Panc1 (cell line): ENCODE results near the gene USP24. TPM values are rescaled to one million over a fixed set of nuclear protein-coding genes. Genes with fewer than 3 reads are reported as not detected.
"Not testable (repeated sequence)": the region's sequence is repeated elsewhere in the genome, so short reads cannot be mapped to it uniquely, and the experiment has no call there.

Experiments used
- ATAC-seq: fragments of 200-7000 bp; cut with Tn5 transposase; 2 replicates; pipeline ENCODE4 v1.9.1; 2020; ENCODE audit warnings: mild to moderate bottlenecking, moderate library complexity
- BruUV-seq: library from RNA; stranded (reverse); fragments of 400-500 nt; replicated peaks from 2 replicates; lab custom pipeline; 2021; lab: Mats Ljungman, UMichigan
- CTCF ChIA-PET: fragments of 300-600 bp; sonication (Branson Sonifier 250); formaldehyde crosslinking; loops from one replicate; lab custom pipeline; 2022; ENCODE audit warnings: antibody characterized with exemption; lab: Charles Lee
- POLR2A ChIA-PET: fragments of 300-600 bp; sonication (Branson Sonifier 250); formaldehyde crosslinking; loops from one replicate; lab custom pipeline; 2022; ENCODE audit warnings: antibody characterized with exemption; lab: Charles Lee
- DNase-seq: peaks from one replicate; pipeline ENCODE4 v3.0.0-alpha.2; 2010; ENCODE audit warnings: low read depth, low spot score
- H3K27ac ChIP-seq: 2 replicates; pipeline ENCODE4 v1.5.1; 2011; ENCODE audit warnings: mild to moderate bottlenecking, low read length, inconsistent platforms
- H3K27me3 ChIP-seq: fragments of 200-500 bp; sonication (Bioruptor generic); 2 replicates; pipeline ENCODE4 v1.6.0; 2014; ENCODE audit warnings: low read length, inconsistent platforms; ENCODE audit not compliant: control insufficient read depth, insufficient read depth
- H3K36me3 ChIP-seq: fragments of 200-500 bp; sonication (Bioruptor generic); 2 replicates; pipeline ENCODE4 v1.5.1; 2014; ENCODE audit warnings: inconsistent platforms, mild to moderate bottlenecking, low read length, moderate library complexity; ENCODE audit not compliant: control insufficient read depth, insufficient read depth
- H3K4me1 ChIP-seq: 2 replicates; pipeline ENCODE4 v1.5.1; 2011; ENCODE audit warnings: inconsistent platforms, mild to moderate bottlenecking, low read length, moderate library complexity; ENCODE audit not compliant: control insufficient read depth, insufficient read depth
- H3K4me3 ChIP-seq, 2 experiments: 2 replicates each; pipeline ENCODE4 v1.5.1; 2011 to 2012; ENCODE audit warnings: low read depth in 2 of 2, low read length in 2 of 2, mild to moderate bottlenecking in 2 of 2, inconsistent platforms in 1 of 2, moderate library complexity in 1 of 2
- H3K9me3 ChIP-seq: fragments of 200-500 bp; sonication (Bioruptor generic); 2 replicates; pipeline ENCODE4 v1.5.1; 2014; ENCODE audit warnings: low read depth, mild to moderate bottlenecking, inconsistent platforms, low read length, moderate library complexity; ENCODE audit not compliant: control insufficient read depth, insufficient read depth
- POLR2AphosphoS5 ChIP-seq: IDR thresholded peaks from 2 replicates; pipeline ENCODE4 v1.6.1; 2012; ENCODE audit warnings: mild to moderate bottlenecking, low read depth, low read length, moderate library complexity
- SIN3A ChIP-seq: IDR thresholded peaks from 2 replicates; pipeline ENCODE4 v1.6.1; 2012; ENCODE audit warnings: low read depth, mild to moderate bottlenecking, low read length, moderate library complexity, borderline replicate concordance; ENCODE audit not compliant: insufficient read depth
- TCF7L2 ChIP-seq: IDR thresholded peaks from 2 replicates; pipeline ENCODE4 v1.6.1; 2011; ENCODE audit warnings: mild to moderate bottlenecking, low read depth, low read length, inconsistent platforms
- in situ Hi-C: cut with HindIII; loops from 2 replicates; pipeline ENCODE4 v1.10.0; 2016; ENCODE audit warnings: low sequenced_read_pairs, low pct_unique_long_range_greater_than_20kb
- intact Hi-C: fragments of 100-400 bp; cut with micrococcal nuclease; formaldehyde crosslinking; loops from one replicate; pipeline ENCODE4 v1.10.0; 2022; ENCODE audit not compliant: unreplicated experiment
- total RNA-seq: library from RNA; stranded (reverse); gene quantifications from one replicate; pipeline ENCODE4 v1.2.1, GENCODE V29; 2021; ENCODE audit not compliant: unreplicated experiment
- TF ChIP-seq, protein P1 (sequence below): fragments of 450-650 bp; IDR thresholded peaks from 2 replicates; pipeline ENCODE4 v1.5.1; 2017; ENCODE audit warnings: mild to moderate bottlenecking
- TF ChIP-seq, protein P2 (sequence below), 2 experiments: IDR thresholded peaks; 2 replicates each; pipeline ENCODE4 v1.6.1; 2011 to 2012; ENCODE audit warnings: low read depth in 2 of 2, control low read depth in 1 of 2, low read length in 1 of 2, mild to moderate bottlenecking in 1 of 2, moderate library complexity in 1 of 2; ENCODE audit not compliant: insufficient read depth in 1 of 2

Gene USP24
- total RNA-seq, 1 experiment from 2014 or later = 52.2 TPM

DNA sequence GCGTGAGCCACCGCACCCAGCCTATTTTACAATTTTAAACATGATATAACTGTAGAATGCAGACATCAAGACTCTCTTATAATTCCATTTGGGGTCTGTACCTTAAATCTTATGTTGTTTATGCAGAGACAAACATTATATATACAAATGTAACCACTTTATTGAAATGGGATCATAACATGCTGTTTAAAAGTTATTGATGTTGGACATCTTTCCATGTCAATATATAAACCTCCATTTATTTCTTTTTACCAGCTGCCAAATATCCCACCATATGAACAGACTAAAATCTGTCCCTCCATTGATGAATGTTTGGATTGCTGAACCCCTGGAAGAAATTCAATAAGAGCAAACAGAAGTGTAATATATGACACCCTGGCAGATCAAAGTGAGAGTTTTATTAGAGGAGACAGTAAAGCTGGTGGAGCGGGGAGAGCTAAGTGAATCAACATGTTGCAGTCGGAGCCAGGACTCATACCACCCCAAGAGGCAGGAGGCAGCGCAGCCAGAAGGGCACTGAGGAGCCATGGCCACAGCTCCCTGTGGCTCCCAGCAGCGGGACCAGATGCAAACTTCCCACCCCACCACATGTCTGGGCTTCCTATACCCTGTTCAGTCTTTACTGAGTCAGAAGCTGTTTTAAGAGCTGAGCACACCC is 180.6 kb downstream of the USP24 start:
- in situ Hi-C loops (no loop called here), intact Hi-C loops (no loop called here)
- POLR2A ChIA-PET = no interaction called here
- CTCF ChIA-PET = interaction anchor here (1.0 kb wide), 1 partner anchor 84 kb away, joined by 3 read pairs; no protein-coding TSS in a partner anchor
- no peaks in the 10 kb centered on the region for H3K9me3 ChIP-seq
- H3K4me3 ChIP-seq = no peak overlapping the region
- no TSS peak for BruUV-seq
- H3K36me3 ChIP-seq = no peaks in the 10 kb centered on the region
- no peak overlapping the region for H3K27ac ChIP-seq
- TF ChIP-seq TCF7L2 (no peak), SIN3A (no peak), POLR2AphosphoS5 (no peak)
- TF ChIP-seq, protein P1, sequence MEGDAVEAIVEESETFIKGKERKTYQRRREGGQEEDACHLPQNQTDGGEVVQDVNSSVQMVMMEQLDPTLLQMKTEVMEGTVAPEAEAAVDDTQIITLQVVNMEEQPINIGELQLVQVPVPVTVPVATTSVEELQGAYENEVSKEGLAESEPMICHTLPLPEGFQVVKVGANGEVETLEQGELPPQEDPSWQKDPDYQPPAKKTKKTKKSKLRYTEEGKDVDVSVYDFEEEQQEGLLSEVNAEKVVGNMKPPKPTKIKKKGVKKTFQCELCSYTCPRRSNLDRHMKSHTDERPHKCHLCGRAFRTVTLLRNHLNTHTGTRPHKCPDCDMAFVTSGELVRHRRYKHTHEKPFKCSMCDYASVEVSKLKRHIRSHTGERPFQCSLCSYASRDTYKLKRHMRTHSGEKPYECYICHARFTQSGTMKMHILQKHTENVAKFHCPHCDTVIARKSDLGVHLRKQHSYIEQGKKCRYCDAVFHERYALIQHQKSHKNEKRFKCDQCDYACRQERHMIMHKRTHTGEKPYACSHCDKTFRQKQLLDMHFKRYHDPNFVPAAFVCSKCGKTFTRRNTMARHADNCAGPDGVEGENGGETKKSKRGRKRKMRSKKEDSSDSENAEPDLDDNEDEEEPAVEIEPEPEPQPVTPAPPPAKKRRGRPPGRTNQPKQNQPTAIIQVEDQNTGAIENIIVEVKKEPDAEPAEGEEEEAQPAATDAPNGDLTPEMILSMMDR = no peak
- TF ChIP-seq, protein P2, sequence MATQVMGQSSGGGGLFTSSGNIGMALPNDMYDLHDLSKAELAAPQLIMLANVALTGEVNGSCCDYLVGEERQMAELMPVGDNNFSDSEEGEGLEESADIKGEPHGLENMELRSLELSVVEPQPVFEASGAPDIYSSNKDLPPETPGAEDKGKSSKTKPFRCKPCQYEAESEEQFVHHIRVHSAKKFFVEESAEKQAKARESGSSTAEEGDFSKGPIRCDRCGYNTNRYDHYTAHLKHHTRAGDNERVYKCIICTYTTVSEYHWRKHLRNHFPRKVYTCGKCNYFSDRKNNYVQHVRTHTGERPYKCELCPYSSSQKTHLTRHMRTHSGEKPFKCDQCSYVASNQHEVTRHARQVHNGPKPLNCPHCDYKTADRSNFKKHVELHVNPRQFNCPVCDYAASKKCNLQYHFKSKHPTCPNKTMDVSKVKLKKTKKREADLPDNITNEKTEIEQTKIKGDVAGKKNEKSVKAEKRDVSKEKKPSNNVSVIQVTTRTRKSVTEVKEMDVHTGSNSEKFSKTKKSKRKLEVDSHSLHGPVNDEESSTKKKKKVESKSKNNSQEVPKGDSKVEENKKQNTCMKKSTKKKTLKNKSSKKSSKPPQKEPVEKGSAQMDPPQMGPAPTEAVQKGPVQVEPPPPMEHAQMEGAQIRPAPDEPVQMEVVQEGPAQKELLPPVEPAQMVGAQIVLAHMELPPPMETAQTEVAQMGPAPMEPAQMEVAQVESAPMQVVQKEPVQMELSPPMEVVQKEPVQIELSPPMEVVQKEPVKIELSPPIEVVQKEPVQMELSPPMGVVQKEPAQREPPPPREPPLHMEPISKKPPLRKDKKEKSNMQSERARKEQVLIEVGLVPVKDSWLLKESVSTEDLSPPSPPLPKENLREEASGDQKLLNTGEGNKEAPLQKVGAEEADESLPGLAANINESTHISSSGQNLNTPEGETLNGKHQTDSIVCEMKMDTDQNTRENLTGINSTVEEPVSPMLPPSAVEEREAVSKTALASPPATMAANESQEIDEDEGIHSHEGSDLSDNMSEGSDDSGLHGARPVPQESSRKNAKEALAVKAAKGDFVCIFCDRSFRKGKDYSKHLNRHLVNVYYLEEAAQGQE (IDR thresholded peaks at IDR 0.05; ENCODE audit: insufficient read depth in 1 of 2, low read depth in 2 of 2, low read length in 1 of 2) = no peak
- no peak for ATAC-seq
- no peaks in the 10 kb centered on the region for H3K4me1 ChIP-seq
- H3K27me3 ChIP-seq = peaks cover 37% of the 10 kb centered on the region
- DNase-seq = no peak

DNA sequence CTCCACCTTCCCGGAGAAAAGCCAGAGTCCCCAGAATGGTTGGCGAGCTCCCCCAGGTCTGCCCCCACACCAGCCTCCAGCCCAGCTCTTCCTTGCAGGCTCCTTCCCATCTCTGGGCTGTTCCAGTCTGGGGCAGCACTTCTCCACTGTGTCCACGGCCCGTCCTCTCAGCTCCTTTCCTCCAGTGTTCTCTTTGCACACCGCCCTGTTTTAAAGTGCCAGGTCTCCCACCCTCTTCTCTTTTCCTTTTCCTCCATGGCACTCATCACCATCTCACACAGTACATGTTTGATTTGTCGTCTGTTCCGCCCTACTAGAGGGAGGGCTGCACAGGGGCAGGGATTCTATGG is 181.9 kb downstream of the USP24 start:
- DNase-seq = no peak
- intact Hi-C loops (no loop called here), in situ Hi-C loops (no loop called here)
- H3K4me1 ChIP-seq = no peaks in the 10 kb centered on the region
- no peaks in the 10 kb centered on the region for H3K9me3 ChIP-seq
- ChIA-PET POLR2A (no interaction called here), CTCF (interaction anchor here (0.6 kb wide), 1 partner anchor 11 kb away, joined by 3 read pairs; no protein-coding TSS in a partner anchor)
- H3K27ac ChIP-seq = no peak overlapping the region
- BruUV-seq = no TSS peak
- TF ChIP-seq POLR2AphosphoS5 = no peak
- TF ChIP-seq, protein P1 = no peak
- TF ChIP-seq, protein P2 (IDR thresholded peaks at IDR 0.05; ENCODE audit: insufficient read depth in 1 of 2, low read depth in 2 of 2, low read length in 1 of 2) = no peak
- TF ChIP-seq TCF7L2 = no peak
- TF ChIP-seq SIN3A = no peak
- ATAC-seq = no peak
- no peak overlapping the region for H3K4me3 ChIP-seq
- peaks cover 29% of the 10 kb centered on the region for H3K27me3 ChIP-seq
- H3K36me3 ChIP-seq = no peaks in the 10 kb centered on the region

DNA sequence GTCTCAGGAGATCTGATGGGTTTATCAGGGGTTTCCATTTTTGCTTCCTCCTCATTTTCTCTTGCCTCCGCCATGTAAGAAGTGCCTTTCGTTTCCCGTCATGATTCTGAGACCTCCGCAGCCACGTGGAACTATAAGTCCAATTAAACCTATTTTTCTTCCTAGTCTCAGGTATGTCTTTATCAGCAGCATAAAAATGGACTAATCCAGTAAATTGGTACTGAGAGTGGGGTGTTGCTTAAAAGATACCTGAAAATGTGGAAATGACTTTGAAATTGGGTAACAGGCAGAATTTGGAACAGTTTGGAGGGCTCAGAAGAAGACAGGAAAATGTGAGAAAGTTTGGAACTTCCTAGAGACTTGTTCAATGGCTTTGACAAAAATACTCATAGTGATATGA is 184.1 kb downstream of the USP24 start:
- in situ Hi-C loops, H3K4me1 ChIP-seq, DNase-seq, H3K36me3 ChIP-seq, ATAC-seq, BruUV-seq, H3K9me3 ChIP-seq, H3K4me3 ChIP-seq, H3K27ac ChIP-seq, intact Hi-C loops, POLR2A ChIA-PET, CTCF ChIA-PET: not testable (repeated sequence)
- H3K27me3 ChIP-seq = peaks cover 16% of the 10 kb centered on the region
